HG02623 (cell line): ENCODE results near the gene PCYOX1L.

Experiments
- ATAC-seq: cut with Tn5 transposase; IDR thresholded peaks from one replicate; pipeline ENCODE4 v1.9.1; 2021; ENCODE audit warnings: moderate library complexity; ENCODE audit not compliant: unreplicated experiment

The PCYOX1L gene

DNA sequence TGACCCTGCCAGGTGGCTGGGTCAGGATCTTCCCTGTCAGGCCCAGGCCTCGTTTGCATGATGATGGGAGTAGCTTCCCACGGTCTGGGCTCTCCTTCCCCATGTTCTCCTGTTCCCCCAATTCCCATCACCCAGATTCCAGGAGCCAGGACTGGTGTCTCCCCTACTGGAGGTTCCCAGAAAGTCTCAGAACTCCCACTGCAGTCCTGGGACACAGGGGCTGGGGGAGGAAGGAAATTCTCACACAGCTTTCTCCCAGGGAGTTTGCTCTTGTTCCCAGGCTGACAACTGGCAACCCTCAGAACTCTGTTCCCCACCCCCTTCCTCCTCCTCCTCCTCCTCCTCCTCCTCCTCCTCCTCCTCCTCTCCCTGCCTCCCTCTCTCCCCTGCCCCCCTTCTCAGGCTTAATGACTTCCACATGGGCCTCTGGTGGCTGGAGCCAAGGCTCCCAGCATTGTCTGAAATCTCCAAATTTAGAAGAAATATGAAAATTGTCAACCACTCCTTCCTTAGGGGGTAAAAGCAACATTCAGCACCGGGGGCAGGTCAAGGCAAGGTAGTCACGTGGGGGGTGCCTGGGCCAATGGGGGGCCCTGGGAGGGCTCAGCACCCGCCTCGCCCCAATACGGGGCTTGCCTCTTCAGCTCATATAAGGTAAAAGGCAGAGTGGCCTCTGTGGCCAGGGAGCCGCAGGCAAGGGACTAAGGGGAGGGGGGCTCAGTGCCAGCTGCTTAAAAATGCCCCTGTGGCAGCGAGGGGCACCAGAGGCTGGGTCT, 48.5 kb downstream of the PCYOX1L start:
- no peak for ATAC-seq

DNA sequence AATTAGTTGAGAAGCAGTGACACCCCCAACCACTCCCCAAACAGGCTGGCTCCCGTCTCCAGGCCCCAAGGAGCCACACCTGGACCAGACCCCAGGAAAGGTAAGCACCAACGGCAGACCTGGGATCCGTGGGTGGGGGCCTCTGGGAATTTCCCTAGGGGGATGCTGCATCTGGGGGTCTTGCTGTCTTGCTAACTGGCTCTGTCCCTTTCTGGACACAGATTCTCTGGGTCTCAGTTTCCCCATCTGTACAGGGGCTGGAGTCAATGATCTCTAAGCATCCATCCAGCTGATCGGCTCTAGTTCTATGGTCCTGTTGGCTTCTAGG, 49.1 kb downstream of the PCYOX1L start:
- no peak for ATAC-seq

DNA sequence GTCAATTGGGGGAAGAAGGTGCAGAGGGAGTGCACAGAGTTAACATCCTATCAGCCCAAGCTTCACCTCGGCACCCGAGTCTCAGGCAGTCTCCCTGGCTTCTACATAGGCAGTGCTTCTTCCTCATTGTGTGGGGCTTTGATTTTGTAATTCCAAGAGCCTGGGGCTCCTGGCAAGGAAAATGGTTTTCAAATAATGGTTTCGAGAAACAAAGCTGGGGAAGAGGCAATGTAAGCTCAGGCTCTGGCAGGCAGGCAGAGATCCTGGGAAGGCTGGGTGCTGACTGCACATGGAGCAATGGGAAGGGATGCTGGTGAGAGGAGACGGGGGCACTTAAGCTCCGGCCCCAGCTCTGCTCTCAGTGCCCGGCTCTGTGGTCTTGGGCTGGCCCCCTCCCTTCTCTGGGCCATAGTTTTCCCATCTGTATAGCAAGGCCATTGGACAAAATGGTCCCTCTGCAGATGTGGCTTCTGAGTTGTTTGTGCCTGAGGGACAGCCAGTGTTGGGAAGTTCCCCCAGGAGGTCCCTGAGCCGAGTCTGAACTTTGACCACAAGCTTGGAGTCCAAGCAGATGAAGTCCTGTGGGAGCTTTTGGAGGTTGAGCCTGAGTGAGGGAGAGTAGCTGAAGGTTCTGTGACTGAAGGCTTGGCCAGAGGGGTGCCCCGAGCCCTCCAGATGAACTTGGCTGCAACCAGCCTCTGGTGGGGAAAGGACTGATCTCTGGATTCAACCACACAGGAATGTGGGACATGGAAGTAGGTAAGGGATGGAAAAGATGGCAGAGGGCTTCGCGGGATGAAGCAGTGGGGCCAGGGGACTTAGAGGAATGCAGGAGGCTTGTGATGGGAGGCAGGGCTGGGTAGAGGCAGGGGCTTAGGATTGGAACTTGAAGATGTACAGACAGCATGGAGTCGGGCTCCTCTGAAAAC, 49.7 kb downstream of the PCYOX1L start:
- ATAC-seq: no peak

DNA sequence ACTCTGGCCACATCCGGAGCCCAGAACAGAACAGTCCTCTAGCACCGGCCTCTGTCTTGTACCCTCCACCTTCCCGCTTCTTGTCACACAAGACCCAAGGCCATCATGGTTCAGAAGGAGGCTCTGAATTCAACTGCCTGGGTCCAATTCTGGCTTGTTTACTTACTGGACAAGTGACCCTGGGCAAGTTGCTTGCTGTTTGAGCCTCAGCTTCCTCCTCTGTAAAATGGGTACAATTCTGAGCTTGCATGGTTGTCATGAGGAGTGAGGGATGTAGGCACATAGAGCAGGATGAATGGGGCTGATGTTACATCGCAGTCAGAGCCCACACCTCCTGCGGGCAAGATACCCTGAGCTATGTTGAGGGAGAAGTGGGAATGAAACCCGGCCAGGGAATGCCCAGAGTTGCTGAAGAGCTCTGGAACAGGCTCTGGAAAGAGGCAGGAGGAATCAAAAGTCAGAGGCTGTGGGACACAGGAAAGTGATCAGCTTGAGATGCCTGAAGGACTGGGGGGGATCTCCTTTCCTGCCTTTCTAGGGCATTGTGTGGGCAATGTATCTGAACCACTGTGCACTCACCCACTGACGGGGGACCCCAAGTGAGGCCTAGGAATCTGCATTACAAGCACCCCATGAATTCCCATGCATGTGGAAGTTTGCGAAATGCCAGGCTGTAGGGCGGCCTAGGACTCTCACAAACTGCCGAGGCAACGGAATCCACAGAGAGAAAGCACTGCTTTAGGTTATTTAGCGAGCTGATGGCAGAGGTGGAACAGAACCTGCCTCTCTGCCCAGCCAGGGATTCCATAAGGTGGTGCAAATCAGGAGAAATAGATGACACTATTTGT, 50.6 kb downstream of the PCYOX1L start:
- no peak for ATAC-seq

DNA sequence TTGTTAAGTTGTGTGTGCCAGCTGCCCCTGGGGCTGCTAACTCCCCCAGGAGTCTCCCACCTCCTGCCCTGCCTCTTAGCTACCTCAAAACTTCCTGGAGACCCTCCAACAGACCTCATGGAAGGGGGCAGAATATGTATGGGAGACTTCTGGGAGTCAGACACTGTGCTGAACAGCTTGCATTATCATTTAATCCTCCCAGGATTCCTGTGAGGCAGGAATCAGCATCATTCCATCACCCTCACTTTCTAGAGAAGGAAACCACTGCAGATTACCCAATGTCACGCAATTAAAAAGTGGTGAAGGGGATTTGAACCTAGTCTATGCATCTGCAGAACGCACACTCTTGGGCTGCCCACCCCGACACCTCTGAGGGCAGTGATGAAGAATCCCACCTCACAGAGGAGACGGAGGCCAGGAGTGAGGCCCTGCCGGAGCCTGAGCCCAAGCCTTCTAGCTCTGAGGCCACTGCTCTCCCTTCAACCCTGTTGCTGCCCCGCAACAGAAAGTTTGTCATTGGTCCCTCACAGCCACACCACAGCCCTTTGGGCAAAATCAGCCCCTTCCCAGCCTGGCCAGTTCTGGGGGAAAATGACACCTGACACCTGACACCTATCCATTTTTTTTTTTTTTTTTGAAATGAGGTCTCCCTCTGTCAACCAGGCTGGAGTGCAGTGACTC, 51.6 kb downstream of the PCYOX1L start:
- no peak for ATAC-seq

DNA sequence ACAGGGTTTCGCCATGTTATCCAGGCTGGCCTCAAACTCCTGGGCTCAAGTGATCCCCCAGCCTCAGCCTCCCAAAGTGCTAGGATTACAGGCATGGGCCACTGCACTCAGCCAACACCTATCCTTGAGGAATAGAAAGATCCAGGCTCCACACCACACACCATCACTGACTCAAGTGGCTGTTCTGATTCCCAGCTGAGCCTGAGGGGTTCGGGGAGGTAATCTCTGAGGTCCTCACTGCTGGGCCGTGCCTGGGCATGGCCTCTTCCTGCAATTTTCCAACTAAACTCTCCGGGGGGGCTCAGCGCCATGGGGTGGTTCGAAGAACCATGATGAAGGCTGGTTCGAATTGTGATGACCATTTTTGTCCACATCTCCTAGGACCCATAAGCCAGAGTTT, 52.2 kb downstream of the PCYOX1L start:
- no peak for ATAC-seq

DNA sequence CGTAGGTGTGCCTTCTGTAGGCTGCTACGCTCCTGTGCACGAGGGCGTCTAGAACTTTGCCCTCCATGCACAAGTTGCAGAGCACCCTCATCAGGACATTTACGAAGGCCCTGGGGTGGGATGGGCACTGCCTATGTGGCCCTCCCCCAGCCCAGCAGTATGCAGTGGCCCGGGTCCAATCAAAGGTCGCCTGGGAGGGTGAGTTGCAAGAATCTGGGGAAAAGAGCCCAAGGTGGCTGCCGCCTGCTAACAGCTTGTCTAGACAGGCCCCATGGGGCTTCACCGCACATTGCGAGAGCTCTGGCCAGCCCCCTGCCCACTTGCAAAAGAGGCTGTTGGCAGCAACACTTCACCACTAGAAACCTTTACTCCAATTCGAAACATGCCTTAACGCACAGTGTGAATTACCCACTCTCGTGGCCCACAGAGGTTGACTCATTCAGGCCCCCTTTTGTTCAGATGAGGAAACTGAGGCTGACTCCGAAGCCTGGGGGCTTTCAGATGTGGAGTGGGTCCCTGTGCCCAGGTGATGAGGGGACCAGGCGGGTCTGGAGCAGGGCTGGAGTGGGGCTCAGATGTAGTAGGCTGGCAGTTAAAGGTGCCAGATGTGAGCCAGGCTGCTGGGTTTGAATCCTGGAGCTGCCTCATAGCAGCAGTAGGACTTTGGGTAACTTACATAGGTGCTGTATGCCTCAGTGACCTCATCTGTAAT, 53.0 kb downstream of the PCYOX1L start:
- no peak for ATAC-seq

DNA sequence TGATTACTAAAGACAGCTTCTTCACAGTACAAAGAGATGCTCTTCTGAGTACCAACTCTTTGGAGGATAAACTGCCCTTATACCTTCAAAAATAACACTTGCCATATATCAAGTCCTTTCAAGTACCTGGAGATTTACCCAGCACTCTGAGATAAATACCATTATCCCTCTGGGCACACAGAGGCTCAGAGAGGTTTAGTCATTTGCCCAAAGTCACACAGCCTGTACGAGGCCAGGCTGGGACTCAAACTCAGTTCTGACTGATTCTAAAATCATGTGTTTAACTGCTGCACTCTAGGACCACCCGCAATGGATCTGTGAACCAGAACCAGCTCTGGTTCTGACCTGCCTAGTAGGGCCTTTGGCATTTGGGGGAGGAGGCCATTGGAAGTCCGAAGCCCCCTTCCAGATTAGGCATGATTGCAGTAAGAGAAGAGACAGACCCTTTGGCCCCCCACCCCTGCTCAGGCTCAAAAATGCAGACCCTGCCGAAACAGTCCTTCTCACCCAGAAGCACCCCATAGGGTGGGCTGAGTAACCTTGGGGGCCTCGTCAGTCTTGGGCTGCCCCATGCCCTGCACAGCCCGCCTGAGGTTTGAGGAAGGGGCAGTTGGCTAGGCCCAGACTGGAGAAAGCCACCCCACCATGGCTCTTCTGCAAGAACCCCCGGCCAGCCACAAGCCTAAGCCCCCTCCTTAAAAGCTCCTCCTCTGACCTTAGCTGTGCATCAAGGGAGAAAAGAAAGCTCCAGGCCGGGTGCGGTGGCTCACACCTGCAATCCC, 54.1 kb downstream of the PCYOX1L start:
- no peak for ATAC-seq

DNA sequence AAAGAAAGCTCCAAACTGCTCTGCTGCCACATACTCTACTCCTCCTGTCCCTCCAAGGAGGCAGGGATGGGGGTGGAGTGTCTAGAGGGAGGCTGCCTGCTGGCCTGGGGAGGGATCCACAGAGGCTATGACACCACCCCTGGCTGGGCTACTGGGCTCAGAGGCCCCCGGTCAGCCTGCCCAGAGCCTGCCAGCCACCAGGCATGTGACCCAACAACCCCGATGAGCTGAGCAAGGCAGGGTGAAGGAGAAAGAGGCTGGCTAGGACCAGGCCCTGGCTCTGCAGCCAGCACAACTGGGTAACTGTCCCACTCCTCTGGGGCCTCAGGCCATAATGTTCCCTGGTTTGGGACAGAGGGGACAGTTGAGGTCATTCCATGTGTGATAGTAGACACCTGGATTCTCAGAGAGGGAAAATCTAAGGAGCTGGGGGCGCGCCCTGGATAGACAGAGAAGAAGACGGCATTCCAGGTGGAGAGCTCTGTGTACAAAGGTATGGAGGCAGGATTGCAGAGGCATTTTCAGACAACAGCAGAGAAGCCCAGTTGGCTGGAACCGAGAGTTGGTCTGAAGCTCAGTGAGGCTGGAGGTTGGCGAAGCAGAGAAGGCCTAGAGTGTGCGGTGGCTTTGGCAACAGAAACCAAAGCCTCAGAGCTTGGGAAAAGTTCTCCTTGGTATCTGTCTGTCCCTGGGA, 55.1 kb downstream of the PCYOX1L start:
- ATAC-seq: no peak

DNA sequence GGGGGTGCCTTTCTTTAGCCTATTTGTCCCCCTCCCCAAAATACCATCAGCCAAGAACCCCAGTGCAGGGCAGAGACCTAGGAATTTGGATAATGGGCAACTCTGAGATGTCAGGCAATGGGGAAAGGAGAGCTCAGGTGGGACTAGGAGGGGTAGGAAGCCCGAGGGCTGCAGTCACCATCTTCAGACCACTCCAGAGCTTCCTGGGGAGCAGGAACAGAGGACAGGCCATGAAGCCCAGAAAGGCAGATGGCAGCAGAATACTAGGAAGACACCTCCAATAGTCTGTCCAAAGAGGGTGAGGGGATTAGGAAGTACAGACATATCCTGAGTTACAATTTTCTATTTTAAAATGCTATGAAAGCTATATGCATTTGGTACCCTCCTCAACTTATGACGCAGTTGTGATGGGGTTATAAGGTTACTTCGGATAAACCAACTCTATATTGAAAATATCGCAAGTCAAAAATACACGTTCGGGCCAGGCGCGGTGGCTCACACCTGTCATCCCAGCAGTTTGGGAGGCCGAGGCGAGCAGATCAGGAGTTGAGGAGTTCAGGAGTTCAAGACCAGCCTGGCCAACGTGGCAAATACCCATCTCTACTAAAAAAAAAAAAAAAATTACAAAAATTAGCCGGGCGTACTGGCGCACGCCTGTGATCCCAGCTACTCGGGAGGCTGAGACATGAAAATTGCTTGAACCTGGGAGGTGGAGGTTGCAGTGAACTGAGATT, 55.8 kb downstream of the PCYOX1L start:
- no peak for ATAC-seq

DNA sequence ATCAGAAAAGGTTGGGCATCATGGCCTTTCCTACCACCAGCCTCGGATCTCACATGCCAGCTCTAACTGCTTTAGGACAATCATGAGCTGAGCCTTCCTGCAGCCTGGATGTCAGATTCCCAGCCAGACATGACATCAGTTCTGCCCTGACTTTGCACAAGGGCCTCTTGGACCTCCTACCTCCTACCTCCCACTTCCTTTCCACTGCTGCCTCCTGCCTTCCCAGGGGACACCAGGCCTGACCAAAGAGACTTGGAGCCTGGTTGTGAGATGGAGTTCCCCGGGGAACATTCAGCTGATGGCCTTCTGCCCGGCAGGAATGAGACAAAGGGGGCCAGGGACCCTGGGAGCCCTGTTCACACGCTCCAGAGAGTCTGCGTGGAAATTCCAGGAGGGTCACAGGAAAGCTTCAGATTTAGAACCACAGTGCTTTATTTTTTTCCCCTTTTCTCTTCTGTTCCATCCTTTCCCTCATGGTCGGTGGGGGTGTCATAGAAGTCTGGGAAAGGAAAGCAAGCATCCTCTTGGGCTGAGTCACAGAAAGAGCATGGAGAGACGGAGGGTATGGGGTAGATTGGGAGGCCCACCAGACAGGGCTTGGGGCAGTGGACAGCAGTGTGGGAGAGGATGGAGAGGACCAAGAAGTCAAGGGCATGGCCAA, 56.7 kb downstream of the PCYOX1L start:
- ATAC-seq: no peak

DNA sequence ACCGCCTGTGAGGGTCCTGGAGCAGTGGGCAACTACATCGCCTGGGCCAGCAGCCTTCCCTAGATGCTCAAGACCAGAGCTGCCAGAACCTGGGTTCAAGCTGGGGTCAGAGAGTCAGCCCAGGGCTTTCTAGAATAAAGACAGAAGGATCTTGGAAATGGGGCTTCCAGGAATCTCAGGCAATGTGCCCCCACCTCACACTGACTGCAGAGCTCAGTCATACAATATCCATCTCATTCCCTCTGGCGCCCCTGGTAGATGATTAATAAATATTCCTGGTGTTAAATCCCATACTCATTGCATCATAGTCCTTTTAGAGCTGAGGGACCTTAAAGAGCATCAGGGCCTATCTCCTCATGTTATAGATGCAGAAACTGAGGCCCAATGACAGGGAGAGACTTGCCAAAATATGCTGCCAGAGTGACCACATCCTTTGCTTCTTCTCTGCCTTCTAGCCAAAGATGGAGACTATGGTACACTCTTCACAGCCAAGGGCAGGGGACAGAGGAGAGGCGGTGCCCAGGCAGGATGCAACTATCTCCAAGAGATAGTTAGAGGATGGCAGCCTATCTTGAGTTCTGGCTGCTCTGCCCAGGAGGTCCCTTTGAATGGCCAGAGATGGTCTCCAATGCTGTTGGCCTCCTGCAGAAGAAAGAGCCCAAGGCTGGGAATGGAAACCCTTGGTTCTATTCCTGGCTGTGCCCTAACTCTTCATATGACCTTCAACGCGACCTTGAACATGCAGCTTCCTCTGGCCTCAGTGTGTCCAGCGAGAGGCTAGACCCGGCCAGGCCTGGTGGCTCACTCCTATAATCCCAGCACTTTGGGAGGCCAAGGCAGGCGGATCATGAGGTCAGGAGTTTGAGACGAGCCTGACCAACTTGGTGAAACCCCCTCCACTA, 57.5 kb downstream of the PCYOX1L start:
- ATAC-seq: no peak

DNA sequence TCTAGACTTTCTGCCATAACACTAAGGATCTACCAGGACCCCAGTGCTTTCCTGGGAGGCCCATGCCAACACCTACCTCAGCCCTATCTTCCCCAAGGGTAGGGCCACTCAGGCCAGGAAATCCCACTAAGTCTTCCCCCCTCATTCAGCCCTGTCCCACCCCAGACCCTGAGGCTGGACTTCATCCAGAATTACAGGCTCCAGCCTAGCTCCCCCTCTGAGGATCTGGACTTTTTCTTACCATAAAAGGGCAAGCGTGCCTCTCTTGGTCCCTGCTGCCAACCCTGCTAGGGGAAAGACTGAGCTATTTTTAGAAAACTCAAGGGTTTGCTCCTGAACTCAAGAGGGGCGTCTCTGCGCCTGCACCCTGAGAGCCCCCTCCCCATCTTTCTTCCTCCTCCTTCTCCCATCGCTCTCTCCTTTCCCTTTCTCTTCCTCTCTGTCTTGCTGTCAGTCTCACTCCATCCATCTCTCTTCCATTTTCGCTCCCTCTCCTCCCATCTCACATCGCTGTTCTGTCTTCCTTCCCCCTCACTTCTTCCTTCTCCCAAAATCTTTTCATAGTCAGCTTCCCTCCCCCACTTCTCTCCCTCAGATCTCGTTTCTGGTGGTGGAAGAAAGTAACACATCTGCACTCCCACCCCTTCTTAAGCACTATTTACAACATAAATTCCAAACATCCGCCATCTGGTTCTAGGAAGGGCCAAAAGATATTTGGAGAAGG, 59.3 kb downstream of the PCYOX1L start:
- no peak for ATAC-seq

DNA sequence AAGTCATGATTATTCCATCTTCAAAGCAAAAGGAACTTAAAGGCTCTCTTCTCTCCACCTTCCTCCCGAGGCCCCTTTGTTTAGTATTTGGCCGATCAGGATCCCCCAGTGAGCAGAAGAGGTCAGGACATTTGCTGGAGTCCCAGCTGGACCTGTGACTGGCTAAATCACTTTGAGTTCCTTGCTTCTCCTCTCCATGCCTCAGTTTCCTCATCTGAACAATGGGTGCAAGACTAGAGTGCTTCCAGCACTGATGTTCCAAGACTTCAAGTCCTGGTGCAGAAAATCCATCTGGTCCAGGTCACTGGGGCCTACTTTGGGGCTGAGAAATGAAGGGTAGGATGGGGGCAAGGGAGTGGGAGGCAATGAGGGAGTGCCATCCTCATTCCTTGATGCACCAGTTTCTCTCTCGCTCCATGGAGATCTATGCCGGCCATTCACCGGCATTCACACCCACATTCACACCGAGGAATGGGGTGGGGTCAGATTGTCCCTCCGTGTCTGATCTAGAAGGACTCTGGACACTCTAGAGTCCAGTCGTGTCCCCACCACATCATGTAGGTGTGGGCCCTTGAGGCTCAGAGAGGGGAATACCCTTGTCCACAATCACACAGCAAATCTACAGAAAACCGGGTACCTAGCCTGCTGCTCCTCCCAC, 60.0 kb downstream of the PCYOX1L start:
- ATAC-seq: no peak

DNA sequence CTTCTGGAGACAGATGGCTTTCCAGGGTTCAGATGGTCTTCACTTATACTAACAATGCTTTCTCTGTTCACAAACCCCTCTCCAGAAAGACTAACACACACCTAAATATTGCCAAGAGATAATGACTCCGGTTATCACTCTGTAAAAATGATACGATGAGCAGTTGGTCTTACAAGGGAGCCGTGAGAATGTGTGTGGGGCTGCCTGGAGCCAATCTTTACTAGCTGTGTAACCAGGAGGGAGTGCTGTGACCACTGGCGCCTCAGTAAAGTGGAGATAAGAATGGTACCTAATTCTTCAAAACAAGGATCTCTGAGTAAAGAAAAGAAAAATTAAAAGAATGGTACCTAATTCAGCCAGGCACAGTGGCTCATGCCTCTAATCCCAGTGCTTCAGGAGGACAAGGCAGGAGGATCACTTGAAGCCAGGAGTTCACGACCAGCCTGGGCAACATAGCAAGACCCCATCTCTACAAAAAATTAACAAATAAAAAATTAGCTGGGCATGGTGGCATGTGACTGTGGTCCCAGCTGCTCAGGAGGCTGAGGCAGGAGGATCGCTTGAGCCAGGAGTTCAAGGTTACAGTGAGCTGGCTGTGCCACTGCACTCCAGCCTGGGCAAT, 61.2 kb downstream of the PCYOX1L start:
- no peak for ATAC-seq
